Heart left ventricle (tissue), 16 donors: ENCODE data around the gene AVPR1A. TPM values are rescaled to one million over a fixed set of nuclear protein-coding genes. Genes with fewer than 3 reads are reported as not detected.

ENCODE experiments used
- ATAC-seq, 4 donors: fragments of 200-7000 bp; cut with Tn5 transposase; one replicate each; pipeline ENCODE4 v1.9.1; 2020 to 2022; ENCODE audit warnings: moderate library complexity in 4 of 4, mild to moderate bottlenecking in 3 of 4, moderate number of reproducible peaks in 1 of 4
- DNase-seq, 5 donors: peaks; one replicate each; pipeline ENCODE4 v3.0.0-alpha.2; 2020
- H3K27ac ChIP-seq, 12 donors: fragments of 200-600 bp; sonication (generic) in 4 of 12; one replicate each; pipeline versions ENCODE4 v1.5.0 to v1.8.0; 2016 to 2022; ENCODE audit warnings: mild to moderate bottlenecking in 2 of 12
- H3K27me3 ChIP-seq, 9 donors: fragments of 200-600 bp; sonication (generic) in 2 of 9; one replicate each; pipeline versions ENCODE4 v1.5.1 to v1.8.0; 2016 to 2022; ENCODE audit warnings: mild to moderate bottlenecking in 3 of 9
- H3K36me3 ChIP-seq, 9 donors: fragments of 200-600 bp; sonication (generic) in 2 of 9; one replicate each; pipeline versions ENCODE4 v1.5.0 to v1.8.0; 2018 to 2022; ENCODE audit warnings: mild to moderate bottlenecking in 2 of 9
- H3K4me1 ChIP-seq, 12 donors: fragments of 200-600 bp; sonication (generic) in 4 of 12; one replicate each; pipeline versions ENCODE4 v1.5.0 to v1.8.0; 2016 to 2022; ENCODE audit warnings: mild to moderate bottlenecking in 3 of 12
- H3K4me3 ChIP-seq, 12 donors: fragments of 200-600 bp; sonication (generic) in 4 of 12; one replicate each; pipeline versions ENCODE4 v1.5.0 to v1.8.0; 2017 to 2022; ENCODE audit warnings: mild to moderate bottlenecking in 9 of 12, moderate library complexity in 4 of 12
- H3K9me3 ChIP-seq, 12 donors: fragments of 200-600 bp; sonication (generic) in 4 of 12; one replicate each; pipeline versions ENCODE4 v1.5.0 to v1.8.0; 2016 to 2022; ENCODE audit warnings: mild to moderate bottlenecking in 1 of 12
- POLR2A ChIP-seq, 2 donors: fragments of 450-650 bp; IDR thresholded peaks; one replicate each; pipeline ENCODE4 v1.6.1; 2017; ENCODE audit warnings: antibody characterized with exemption in 2 of 2, mild to moderate bottlenecking in 2 of 2, moderate library complexity in 2 of 2
- WGBS, 4 donors: extraction: QIAGEN DNeasy Blood & Tissue Kit in 2 of 4; methylation state at CpG; one replicate each; pipeline versions ENCODE4 v1.1.5 to v1.1.7; 2013 to 2018; 5-methylcytosine and 5-hydroxymethylcytosine counted together
- intact Hi-C, 10 donors: fragments of 100-400 bp; cut with DNase I; formaldehyde crosslinking; loops; one replicate each; pipeline versions ENCODE4 v1.11.1 to v1.14.2; 2022
- polyA plus RNA-seq, 2 donors: library from polyadenylated mRNA; stranded (reverse); fragments of 200-250 nt; gene quantifications; one replicate each; pipeline ENCODE4 v1.2.3, GENCODE V29; 2013
- total RNA-seq, 9 donors: library from RNA; depleted of rRNA in 2 of 9; stranded (reverse); fragments of >200 nt in 2 of 9; fragmentation: NEBNext Ultra II Directional in 3 of 9; extraction: Animal tissue kit (Norgen Biotek cat#: 25700) in 3 of 9; gene quantifications; one replicate each; pipeline versions ENCODE4 v1.1.0 to v1.2.4, GENCODE V29; 2016 to 2023
- TF ChIP-seq, protein P1 (sequence below), 12 donors: fragments of 200-600 bp; sonication (generic) in 4 of 12; IDR thresholded peaks; one replicate each; pipeline versions ENCODE4 v1.5.0 to v1.8.0; 2018 to 2022; ENCODE audit warnings: antibody characterized with exemption in 12 of 12, mild to moderate bottlenecking in 5 of 12
- donor health status: ischemic (EF 13 %, LVEDD 7.1; RV severe dilation, severe dysfunction).
- donor health status: healthy with polysubstance abuse.
- donor health status: DM: no; HTN: yes; CAD: no.
- donor health status: DM: no; HTN: no; CAD: no.
- donor health status: ischemic (EF 25% LVEDD 6.9; RV normal size, moderate dysfunction).
- donor health status: ischemic (EF 25% LVEDD 5.7; RV mildly dilated, moderate dysfunction).
- donor health status: healthy.
- donor health status: DM: yes; HTN: yes; CAD: no.
- donor health status: ischemic (EF 35%, LVEDD 5.7; RV mildly dilated, moderate dysfunction).
- donor health status: nonischemic (EF 11% LVEDD 7.7; RV severe dilation, severe dysfunction).
- donor health status: DM: yes; HTN: yes; CAD: no.
- donor health status: PGD.
- donor health status: ischemic (EF 29% LVEDD 5.4; RV normal size, mild dysfunction).
- donor health status: nonischemic (EF 23%, LVEDD 6.1; RV moderate dilation, normal function).

Gene AVPR1A
- total and polyA plus RNA-seq, 11 donors: 0.69 to 4.6 (median 2.4) TPM

DNA sequence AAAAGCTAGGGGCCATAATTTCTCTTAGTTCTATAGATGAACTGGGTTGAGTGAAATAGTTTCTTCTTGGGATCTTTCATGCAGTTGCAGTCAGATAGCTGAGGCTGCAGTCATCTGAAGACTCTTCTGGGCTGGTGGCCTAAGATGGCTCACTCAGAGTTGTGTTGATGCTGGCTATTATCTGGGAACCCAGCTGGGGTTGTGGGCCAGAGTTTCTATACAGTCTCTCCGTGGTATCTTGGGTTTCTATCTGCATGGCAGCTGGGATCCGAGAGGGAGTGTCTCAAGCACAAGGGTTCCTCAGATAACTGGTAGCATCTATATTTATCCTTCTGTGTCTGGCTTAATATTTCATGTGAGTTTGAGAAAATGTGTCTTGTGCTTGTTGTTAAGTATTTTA lies 21.1 kb downstream of the AVPR1A start:
- H3K27me3 ChIP-seq: peaks cover 0 to 4% (median 0%) of the 10 kb centered on the region in 9 donors
- intact Hi-C loops: no loop called here
- DNase-seq (no peak), ATAC-seq (no peak)
- H3K9me3 ChIP-seq: no peaks in the 10 kb centered on the region
- no peak overlapping the region for H3K4me3 ChIP-seq
- H3K36me3 ChIP-seq: no peaks in the 10 kb centered on the region
- H3K4me1 ChIP-seq: no peaks in the 10 kb centered on the region
- 24 to 40% (median 38%) methylated on average over 2 of the region's 2 CpGs for WGBS, 4 donors
- H3K27ac ChIP-seq: no peak overlapping the region
- TF ChIP-seq POLR2A (IDR thresholded peaks at IDR 0.05): no peak
- TF ChIP-seq, protein P1, sequence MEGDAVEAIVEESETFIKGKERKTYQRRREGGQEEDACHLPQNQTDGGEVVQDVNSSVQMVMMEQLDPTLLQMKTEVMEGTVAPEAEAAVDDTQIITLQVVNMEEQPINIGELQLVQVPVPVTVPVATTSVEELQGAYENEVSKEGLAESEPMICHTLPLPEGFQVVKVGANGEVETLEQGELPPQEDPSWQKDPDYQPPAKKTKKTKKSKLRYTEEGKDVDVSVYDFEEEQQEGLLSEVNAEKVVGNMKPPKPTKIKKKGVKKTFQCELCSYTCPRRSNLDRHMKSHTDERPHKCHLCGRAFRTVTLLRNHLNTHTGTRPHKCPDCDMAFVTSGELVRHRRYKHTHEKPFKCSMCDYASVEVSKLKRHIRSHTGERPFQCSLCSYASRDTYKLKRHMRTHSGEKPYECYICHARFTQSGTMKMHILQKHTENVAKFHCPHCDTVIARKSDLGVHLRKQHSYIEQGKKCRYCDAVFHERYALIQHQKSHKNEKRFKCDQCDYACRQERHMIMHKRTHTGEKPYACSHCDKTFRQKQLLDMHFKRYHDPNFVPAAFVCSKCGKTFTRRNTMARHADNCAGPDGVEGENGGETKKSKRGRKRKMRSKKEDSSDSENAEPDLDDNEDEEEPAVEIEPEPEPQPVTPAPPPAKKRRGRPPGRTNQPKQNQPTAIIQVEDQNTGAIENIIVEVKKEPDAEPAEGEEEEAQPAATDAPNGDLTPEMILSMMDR (IDR thresholded peaks at IDR 0.05): no peak

DNA sequence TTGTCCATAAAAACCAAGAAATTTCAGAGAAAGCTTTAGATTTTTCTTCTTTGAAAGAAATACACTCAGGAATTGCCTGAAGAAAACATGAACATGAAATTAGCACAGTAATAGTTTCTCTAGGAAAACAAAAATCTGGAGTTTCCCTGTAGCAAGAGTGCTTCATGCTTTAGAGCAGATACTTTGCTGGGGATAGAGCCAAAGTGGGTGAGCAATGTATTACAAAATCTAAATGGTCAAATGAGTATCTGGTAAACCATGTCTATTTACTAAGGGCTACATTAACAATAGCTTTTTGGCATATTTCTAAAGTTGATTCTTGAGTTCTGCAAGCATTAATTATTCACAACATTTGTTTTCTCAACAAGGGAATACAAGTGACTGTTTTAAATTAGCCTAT lies 26.2 kb downstream of the AVPR1A start:
- H3K27ac ChIP-seq: no peak overlapping the region
- intact Hi-C loops: no loop called here
- H3K27me3 ChIP-seq: peaks cover 0 to 4% (median 0%) of the 10 kb centered on the region in 9 donors
- no peak for TF ChIP-seq POLR2A (IDR thresholded peaks at IDR 0.05)
- TF ChIP-seq, protein P1 (IDR thresholded peaks at IDR 0.05): no peak
- no peaks in the 10 kb centered on the region for H3K4me1 ChIP-seq
- no peak for ATAC-seq
- H3K36me3 ChIP-seq: no peaks in the 10 kb centered on the region
- no peak for DNase-seq
- H3K4me3 ChIP-seq: no peak overlapping the region
- no peaks in the 10 kb centered on the region for H3K9me3 ChIP-seq

DNA sequence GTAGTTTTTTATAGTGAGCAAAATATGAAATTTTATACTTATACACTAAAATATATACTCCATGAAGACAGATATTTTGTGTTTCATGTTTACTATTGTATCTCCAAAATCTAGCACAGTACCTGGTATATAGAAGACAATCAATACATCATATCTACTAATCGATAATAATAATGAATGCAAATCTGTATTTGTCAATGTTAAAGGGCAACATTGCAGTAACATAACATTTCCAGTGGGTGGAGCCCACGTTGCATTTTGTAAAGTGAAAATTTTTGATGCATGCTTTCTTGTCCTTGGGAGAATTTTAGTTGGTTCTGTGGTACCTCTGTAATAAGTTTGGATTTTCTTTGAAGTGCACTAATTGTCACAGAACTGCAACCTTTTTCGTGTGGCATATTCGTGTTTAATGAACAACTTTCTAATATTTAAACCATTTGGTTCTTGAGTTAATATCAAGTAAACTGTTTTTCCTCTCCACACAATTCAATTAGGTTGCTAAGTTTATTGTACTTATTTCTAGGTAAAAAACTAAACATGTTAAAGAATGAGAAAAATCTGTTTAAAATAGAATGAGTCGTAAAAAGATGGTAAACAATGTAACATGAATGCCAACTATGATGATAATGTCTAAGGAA lies 47.4 kb downstream of the AVPR1A start:
- intact Hi-C loops: loop anchor here in 9 of 10 donors (5.0 to 10.0 kb wide), 8 partner anchors 344 to 1151 kb away; partner anchors contain the start of gene DPY19L2 (in 2 of the 9)
- peaks cover 0 to 4% (median 0%) of the 10 kb centered on the region in 9 donors for H3K27me3 ChIP-seq
- H3K36me3 ChIP-seq: no peaks in the 10 kb centered on the region
- no peaks in the 10 kb centered on the region for H3K4me1 ChIP-seq
- no peak overlapping the region for H3K4me3 ChIP-seq
- DNase-seq (no peak), ATAC-seq (no peak)
- H3K27ac ChIP-seq: no peak overlapping the region
- 3 to 12% (median 9%) methylated on average over 5 of the region's 5 CpGs for WGBS, 4 donors
- H3K9me3 ChIP-seq: no peaks in the 10 kb centered on the region
- TF ChIP-seq POLR2A (IDR thresholded peaks at IDR 0.05): no peak
- TF ChIP-seq, protein P1 (IDR thresholded peaks at IDR 0.05): peak; percentile 76 to 89 (median 84)

DNA sequence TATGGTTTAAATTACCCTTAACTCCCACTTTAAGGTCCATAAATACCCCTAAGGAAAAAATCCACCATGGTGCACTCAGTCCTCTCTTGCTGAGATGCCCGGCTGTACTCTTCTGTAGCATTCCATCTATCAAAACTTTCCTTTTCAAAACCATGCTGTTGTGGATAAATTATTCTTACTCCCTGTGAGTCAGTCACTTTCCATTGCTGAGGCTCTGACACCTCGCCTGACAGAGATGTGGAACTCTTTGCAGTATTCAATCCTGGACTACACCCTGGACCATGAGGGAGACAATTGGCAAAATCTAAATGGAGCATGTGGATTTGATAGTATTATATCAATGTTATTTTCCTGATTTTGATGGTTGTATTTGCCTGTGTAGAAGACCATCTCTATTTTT lies 49.1 kb downstream of the AVPR1A start:
- intact Hi-C loops: loop anchor here in 9 of 10 donors (5.0 to 10.0 kb wide), 8 partner anchors 345 to 1153 kb away; partner anchors contain the start of gene DPY19L2 (in 2 of the 9)
- H3K9me3 ChIP-seq: no peaks in the 10 kb centered on the region
- H3K4me1 ChIP-seq: no peaks in the 10 kb centered on the region
- no peak overlapping the region for H3K4me3 ChIP-seq
- TF ChIP-seq POLR2A (IDR thresholded peaks at IDR 0.05): no peak
- TF ChIP-seq, protein P1 (IDR thresholded peaks at IDR 0.05): no peak
- ATAC-seq: no peak
- 59 to 84% (median 77%) methylated on average over 2 of the region's 2 CpGs for whole genome bisulfite sequencing, 4 donors
- H3K36me3 ChIP-seq: no peaks in the 10 kb centered on the region
- no peak overlapping the region for H3K27ac ChIP-seq
- no peak for DNase-seq
- no peaks in the 10 kb centered on the region for H3K27me3 ChIP-seq
